ENCODE results near the gene TMEM128. TPM values are rescaled to one million over a fixed set of nuclear protein-coding genes. Genes with fewer than 3 reads are reported as not detected.

TMEM128 gene
- total and polyA plus RNA-seq, 2 of the 13 experiments (the other 11 are each of a cell fraction or from before 2014, with no cell fraction given), result 19.4 to 27.9 TPM

DNA sequence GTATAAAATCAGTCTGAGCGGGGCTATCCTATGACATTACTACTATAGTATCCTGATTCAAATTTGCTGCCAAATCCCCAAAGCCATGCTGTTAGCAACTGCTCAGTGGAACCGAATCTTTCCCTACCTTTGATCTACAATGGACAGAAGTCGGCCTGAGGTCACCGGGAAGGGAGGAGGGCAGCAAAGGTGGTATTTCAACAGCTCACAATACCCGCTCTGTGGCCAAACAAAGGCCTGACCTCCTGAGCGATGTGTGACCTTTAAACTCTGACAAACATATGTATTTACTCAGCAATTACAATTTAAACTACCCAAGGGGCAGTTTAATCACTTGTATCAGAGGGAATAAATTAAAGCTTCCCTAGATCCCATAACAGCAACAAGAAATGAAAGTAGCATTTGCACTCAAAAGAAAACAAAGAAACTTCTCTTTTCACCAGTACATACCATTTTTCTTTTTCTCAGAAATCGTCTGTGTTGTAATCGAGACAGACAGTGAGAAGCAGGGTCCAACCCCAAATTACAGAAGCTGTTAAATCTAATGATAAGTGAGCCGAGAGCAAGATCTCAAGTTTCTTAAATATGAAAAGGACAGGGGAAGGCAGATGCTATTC, 11.6 kb upstream of the TMEM128 start:
- Histone ChIP-seq H3K36me3 (replicated peaks in 1 of 2; ENCODE audit: control insufficient read depth in 1 of 2, insufficient read depth in 2 of 2, low read length in 2 of 2) (no peaks in the 10 kb centered on the region), H3K4me2 (ENCODE audit: low read depth, low read length) (peak overlapping the region; percentile 84), H4K20me1 (ENCODE audit: insufficient read depth, low read length) (no peaks in the 10 kb centered on the region), H3K4me1 (ENCODE audit: insufficient read depth, low read length) (peaks cover 52% of the 10 kb centered on the region), H3K9me3 (ENCODE audit: low read length) (no peaks in the 10 kb centered on the region), H3K9ac (ENCODE audit: insufficient read depth, low read depth, low read length) (peak overlapping the region; percentile 68), H3K27me3 (ENCODE audit: control insufficient read depth in 1 of 2, insufficient read depth in 2 of 2, low read length in 2 of 2) (no peaks in the 10 kb centered on the region), H3K27ac (ENCODE audit: extremely low read length, insufficient read depth, low read length) (peak overlapping the region; percentile 94), H3K79me2 (ENCODE audit: insufficient read depth, low read length) (no peaks in the 10 kb centered on the region), H2AFZ (ENCODE audit: low read length) (no peak overlapping the region), H3K4me3 (replicated peaks in 1 of 3; ENCODE audit: insufficient read depth in 1 of 3, low read depth in 2 of 3, low read length in 3 of 3) (peak overlapping the region; percentile 38 to 60 (median 56); a peak in 5 of 6 replicates)
- ChIA-PET POLR2A (interaction anchor here (0.9 to 2.5 kb wide), 7 partner anchors 12 to 363 kb away, joined by 3 to 63 read pairs (median 4); partner anchors contain the start of genes LYAR, TMEM128 and ZBTB49), CTCF (ENCODE audit: low intra/inter-chr PET ratio, low total read pairs) (interaction anchor here (1.0 to 1.6 kb wide), 3 partner anchors 9 to 171 kb away, joined by 3 to 5 read pairs (median 5); no protein-coding TSS in a partner anchor)
- intact Hi-C loops (cut with micrococcal nuclease; ENCODE audit: unreplicated experiment), result loop anchor here (1.0 to 2.0 kb wide), 2 partner anchors 76 to 171 kb away; no protein-coding TSS in a partner anchor
- ATAC-seq (peak; percentile 96), DNase-seq (ENCODE audit: low spot score) (peak; percentile 98), FAIRE-seq (peak; percentile 99)
- no TSS peak for BruUV-seq (replicated peaks)
- in situ Hi-C loops (cut with HindIII; ENCODE audit: extremely low pct_ligation_motif_present, low pct_unique_long_range_greater_than_20kb), result loop anchor here (5.0 kb wide), 2 partner anchors 33 to 78 kb away; partner anchors contain the start of genes LYAR and ZBTB49
- 0% methylated on average over 9 of the region's 9 CpGs for WGBS (ENCODE audit: low lambda C conversion rate)
- TF ChIP-seq, protein P1, sequence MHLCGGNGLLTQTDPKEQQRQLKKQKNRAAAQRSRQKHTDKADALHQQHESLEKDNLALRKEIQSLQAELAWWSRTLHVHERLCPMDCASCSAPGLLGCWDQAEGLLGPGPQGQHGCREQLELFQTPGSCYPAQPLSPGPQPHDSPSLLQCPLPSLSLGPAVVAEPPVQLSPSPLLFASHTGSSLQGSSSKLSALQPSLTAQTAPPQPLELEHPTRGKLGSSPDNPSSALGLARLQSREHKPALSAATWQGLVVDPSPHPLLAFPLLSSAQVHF (CRISPR knock-in tag; IDR thresholded peaks at IDR 0.05), result no peak
- TF ChIP-seq ZNF30 (CRISPR knock-in tag; IDR thresholded peaks at IDR 0.05) (no peak), XRCC5 (optimal IDR thresholded peaks at IDR 0.05; ENCODE audit: low read length) (peak; percentile 65), ZNF44 (CRISPR knock-in tag; IDR thresholded peaks at IDR 0.05) (no peak), ZNF3 (CRISPR knock-in tag; IDR thresholded peaks at IDR 0.05) (no peak), IRF2 (CRISPR knock-in tag; IDR thresholded peaks at IDR 0.05) (peak; percentile 73), ZNF207 (IDR thresholded peaks at IDR 0.05; ENCODE audit: borderline replicate concordance) (no peak), SRSF9 (IDR thresholded peaks at IDR 0.05; ENCODE audit: borderline replicate concordance, insufficient read depth, low read depth, low read length, poor library complexity, severe bottlenecking) (no peak), ZNF124 (CRISPR knock-in tag; IDR thresholded peaks at IDR 0.05) (no peak), GATAD1 (CRISPR knock-in tag; IDR thresholded peaks at IDR 0.05) (no peak), HOXD1 (CRISPR knock-in tag; IDR thresholded peaks at IDR 0.05) (peak; percentile 45; the same call in 1 of the 2 replicates), FOXK2 (IDR thresholded peaks at IDR 0.05) (no peak), ZBTB3 (CRISPR knock-in tag; IDR thresholded peaks at IDR 0.05; ENCODE audit: borderline replicate concordance, low read depth) (0 out of 2 replicates have a peak, but pooled peaks have one; percentile 38)
- TF ChIP-seq, protein P2, sequence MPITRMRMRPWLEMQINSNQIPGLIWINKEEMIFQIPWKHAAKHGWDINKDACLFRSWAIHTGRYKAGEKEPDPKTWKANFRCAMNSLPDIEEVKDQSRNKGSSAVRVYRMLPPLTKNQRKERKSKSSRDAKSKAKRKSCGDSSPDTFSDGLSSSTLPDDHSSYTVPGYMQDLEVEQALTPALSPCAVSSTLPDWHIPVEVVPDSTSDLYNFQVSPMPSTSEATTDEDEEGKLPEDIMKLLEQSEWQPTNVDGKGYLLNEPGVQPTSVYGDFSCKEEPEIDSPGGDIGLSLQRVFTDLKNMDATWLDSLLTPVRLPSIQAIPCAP (CRISPR knock-in tag; IDR thresholded peaks at IDR 0.05; ENCODE audit: low read depth), result no peak
- TF ChIP-seq, protein P3, sequence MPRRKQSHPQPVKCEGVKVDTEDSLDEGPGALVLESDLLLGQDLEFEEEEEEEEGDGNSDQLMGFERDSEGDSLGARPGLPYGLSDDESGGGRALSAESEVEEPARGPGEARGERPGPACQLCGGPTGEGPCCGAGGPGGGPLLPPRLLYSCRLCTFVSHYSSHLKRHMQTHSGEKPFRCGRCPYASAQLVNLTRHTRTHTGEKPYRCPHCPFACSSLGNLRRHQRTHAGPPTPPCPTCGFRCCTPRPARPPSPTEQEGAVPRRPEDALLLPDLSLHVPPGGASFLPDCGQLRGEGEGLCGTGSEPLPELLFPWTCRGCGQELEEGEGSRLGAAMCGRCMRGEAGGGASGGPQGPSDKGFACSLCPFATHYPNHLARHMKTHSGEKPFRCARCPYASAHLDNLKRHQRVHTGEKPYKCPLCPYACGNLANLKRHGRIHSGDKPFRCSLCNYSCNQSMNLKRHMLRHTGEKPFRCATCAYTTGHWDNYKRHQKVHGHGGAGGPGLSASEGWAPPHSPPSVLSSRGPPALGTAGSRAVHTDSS (CRISPR knock-in tag; conservative IDR thresholded peaks at IDR 0.05), result no peak
- TF ChIP-seq, protein P4, sequence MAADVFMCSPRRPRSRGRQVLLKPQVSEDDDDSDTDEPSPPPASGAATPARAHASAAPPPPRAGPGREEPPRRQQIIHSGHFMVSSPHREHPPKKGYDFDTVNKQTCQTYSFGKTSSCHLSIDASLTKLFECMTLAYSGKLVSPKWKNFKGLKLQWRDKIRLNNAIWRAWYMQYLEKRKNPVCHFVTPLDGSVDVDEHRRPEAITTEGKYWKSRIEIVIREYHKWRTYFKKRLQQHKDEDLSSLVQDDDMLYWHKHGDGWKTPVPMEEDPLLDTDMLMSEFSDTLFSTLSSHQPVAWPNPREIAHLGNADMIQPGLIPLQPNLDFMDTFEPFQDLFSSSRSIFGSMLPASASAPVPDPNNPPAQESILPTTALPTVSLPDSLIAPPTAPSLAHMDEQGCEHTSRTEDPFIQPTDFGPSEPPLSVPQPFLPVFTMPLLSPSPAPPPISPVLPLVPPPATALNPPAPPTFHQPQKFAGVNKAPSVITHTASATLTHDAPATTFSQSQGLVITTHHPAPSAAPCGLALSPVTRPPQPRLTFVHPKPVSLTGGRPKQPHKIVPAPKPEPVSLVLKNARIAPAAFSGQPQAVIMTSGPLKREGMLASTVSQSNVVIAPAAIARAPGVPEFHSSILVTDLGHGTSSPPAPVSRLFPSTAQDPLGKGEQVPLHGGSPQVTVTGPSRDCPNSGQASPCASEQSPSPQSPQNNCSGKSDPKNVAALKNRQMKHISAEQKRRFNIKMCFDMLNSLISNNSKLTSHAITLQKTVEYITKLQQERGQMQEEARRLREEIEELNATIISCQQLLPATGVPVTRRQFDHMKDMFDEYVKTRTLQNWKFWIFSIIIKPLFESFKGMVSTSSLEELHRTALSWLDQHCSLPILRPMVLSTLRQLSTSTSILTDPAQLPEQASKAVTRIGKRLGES (CRISPR knock-in tag; IDR thresholded peaks at IDR 0.05; ENCODE audit: borderline replicate concordance), result no peak

Measured in HepG2 (cell line).